ENCODE results near the gene RNF152.

DNA sequence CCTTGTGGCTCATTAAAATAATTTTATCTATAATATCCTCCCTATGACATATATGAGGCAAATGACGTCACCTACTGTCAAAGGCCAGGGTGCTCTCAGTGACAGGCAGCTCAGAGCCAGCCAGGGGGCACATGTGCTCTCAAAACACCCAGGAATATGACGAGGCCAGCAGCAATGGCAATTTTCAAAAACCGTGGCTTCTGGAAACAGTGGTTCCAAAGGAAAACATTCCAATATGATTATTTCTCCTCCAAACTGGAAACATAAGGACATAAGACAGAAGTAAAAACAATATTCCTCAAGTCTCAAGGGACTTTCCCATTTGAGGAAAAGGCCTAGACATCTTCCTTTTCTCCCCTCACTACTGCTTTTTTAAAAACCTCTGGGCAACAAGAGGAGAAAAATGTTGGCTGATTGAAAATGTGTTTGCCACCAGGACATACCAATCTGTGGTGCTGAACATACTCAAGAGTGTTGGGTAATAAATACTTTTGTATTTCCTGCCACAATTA is 40.8 kb downstream of the RNF152 start:
- TF ChIP-seq, protein P1, sequence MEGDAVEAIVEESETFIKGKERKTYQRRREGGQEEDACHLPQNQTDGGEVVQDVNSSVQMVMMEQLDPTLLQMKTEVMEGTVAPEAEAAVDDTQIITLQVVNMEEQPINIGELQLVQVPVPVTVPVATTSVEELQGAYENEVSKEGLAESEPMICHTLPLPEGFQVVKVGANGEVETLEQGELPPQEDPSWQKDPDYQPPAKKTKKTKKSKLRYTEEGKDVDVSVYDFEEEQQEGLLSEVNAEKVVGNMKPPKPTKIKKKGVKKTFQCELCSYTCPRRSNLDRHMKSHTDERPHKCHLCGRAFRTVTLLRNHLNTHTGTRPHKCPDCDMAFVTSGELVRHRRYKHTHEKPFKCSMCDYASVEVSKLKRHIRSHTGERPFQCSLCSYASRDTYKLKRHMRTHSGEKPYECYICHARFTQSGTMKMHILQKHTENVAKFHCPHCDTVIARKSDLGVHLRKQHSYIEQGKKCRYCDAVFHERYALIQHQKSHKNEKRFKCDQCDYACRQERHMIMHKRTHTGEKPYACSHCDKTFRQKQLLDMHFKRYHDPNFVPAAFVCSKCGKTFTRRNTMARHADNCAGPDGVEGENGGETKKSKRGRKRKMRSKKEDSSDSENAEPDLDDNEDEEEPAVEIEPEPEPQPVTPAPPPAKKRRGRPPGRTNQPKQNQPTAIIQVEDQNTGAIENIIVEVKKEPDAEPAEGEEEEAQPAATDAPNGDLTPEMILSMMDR (IDR thresholded peaks at IDR 0.05), result no peak
- TF ChIP-seq POLR2AphosphoS5 (IDR thresholded peaks at IDR 0.05; ENCODE audit: low read depth, low read length), result no peak
- TF ChIP-seq SIN3A (IDR thresholded peaks at IDR 0.05; ENCODE audit: borderline replicate concordance, insufficient read depth, low read depth, low read length), result no peak

Measured in Panc1 (cell line).